UCSD-AML1 (cell line): ENCODE results near the gene TST.

ENCODE experiments used
- DNase-seq: peaks from one replicate; lab custom pipeline; 2025; ENCODE audit not compliant: unreplicated experiment; lab: John Stamatoyannopoulos, UW

Gene TST

DNA sequence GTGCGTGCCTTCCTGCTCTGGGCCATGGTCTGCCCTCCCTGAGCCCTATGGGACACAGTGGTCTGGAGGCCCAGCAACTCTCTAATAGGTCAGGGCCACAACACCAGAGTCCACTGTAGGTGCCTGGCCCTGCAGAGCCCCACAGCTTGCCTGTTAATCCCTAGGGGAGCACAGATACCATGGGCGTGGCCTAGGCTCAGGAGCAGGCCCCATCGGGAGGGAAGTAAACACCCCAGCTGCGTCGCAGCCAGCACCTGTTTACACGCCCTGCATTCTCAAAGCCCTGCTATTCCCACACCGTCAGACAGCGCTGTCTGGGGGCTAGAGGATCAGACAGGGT, 34.8 kb upstream of the TST start:
- no peak for DNase-seq

DNA sequence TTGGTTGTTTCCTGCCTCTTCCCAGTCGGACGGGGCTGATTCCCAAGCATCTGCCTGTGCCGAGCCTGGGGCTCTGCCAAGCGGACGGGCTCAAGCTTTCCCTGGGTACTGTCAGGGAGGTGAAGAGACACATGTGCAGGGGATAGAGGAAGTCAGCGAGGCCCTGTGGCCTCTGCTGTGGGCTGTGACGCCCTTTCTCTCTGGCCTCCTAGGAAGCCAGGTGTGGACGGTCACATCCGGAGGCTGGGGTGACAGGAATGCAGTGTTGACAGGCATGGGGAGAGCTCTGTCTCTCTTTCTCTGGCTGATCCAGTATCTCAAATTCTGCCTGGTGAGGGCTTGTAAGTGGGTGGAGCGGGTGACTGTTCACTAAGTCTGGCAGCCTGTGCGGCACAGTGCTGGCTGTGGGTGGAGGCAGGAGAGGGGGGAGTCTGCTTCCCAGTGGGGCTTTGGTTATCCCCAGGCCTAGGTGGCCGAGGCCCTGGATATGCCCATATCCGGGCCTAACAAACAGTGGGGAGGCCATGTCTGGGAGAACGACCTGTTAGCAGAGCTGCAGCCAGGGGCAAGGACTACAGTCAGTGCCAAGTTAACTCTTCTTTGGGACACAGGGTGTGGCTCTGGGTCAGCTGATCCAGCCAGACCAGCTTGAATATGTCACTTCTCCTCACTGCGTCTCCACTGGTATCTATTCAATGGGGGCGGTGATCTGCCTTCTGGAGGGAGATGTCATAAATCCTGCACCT, 34.2 kb upstream of the TST start:
- no peak for DNase-seq

DNA sequence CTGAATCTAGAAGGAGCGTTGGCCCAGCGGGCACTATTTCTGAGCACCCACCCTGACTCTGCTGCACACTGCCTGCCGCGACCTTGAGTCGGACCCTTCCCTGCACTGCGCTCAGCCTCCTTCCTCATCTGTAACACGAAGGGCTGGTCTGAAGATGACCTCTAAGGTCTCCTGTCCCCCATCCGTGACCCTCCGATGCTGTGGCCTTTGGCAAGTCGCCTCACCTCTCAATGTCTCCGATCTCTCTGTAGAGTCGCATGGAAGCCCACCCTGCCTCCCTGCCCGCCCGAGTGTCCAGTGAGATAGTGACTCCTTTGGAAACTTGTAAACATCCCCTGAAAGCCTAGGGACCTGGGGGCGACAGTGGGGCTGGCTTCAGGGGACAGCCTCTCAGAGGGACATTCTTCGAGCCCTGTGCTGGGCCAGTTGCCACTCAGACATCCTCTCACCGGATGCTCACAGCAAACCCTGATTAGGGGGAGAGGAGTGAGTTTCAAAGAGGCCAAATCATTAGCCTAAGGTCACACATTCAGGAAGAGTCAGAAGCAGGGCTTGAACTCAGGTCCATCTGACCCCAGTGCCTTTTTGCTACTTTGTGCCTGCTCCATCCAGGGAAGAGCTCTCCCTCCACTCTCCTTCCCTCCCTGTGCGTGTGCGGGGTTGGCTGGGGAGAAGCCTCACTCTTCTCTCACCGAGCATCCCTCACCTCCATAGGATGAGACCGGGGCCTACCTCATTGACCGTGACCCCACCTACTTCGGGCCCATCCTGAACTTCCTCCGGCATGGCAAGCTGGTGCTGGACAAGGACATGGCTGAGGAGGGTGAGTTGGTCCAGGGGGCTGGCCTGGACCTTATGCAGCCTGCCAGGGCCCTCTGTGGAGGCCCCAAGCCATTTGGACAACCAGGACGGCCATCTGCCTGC, 33.4 kb upstream of the TST start:
- DNase-seq: no peak

DNA sequence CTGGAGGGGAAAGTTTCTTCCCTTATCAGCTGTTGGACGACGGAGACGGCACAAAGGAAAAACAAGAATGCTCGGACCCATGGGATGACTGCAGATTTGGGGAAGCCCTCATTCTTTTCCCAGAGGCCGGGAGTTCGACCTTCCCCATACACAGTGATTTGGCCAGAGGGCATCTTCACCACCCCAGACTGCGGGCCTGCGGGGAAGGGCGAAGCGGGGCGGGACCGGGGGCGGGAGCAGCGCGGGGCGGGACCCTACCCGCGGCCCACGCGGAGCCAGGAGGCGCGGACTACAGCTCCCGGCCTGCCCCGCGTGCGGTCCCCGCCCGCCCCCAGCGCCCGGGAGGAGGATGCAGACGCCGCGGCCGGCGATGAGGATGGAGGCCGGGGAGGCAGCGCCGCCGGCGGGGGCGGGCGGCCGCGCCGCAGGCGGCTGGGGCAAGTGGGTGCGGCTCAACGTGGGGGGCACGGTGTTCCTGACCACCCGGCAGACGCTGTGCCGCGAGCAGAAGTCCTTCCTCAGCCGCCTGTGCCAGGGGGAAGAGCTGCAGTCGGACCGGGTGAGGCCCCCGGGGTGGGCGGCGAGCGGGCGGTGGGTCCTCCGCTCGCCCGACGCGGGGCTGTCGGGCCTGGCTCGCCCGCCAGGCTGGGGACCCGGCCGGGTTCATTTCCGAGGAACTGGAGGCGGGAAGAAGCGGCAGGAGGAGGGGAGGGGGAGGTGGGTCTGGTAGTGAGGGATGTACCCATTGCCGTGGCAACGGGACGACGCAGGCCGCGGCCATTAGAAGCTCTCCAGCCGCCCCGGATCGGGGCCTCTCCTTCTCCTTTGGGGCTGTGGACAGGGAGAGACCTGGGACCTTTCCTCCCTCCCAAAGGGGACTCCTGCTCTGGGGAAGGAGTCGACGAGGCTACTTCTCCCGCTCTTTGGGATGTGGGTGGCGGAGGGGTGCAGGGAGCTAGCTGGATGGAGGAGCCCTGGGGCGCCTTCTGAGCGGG, 32.4 kb upstream of the TST start, which contains the start of gene KCTD17:
KCTD17 (plus strand) TSS at position 352 of the 995 bp plus-strand sequence; CDS start at position 371, 19 bp downstream.
- peak; percentile 78 for DNase-seq

DNA sequence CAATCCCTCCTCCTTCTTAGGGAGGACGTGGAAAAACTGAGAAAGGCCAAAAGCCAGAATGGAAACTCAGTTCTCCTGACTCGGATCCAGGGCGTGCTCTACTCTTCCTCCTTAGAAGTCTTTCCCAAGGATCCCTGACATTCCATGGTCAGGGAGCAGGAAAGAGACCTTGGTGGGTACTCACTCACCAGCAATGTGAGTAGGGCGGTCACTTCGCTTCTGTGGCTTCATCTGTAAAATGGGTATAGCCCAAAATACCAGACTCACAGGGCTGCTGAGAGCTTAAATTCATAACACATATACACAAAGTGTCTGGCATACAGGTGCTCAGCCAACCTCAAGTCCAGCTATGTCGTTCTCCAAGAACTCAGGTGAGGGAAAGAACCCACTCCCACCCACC, 31.7 kb upstream of the TST start:
- DNase-seq: no peak

DNA sequence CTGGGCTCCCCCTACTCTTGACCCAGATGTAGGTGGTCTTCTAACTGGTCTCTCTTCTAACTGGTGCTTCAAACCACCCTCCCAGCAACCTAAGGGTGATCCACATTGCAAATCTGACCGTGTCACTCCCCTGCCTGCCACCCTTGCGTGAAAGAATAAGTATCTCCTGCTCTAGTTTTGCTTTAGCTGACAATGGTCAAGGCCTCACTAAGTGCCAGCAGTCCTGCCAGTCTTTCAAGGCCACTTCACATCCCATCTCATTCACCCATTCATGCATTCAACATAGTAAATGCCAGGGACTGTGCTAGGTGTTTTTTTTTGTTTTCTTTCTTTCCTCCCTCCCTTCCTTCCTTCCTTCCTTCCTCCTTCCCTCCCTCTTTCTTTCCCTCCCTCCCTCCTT, 30.0 kb upstream of the TST start:
- no peak for DNase-seq

DNA sequence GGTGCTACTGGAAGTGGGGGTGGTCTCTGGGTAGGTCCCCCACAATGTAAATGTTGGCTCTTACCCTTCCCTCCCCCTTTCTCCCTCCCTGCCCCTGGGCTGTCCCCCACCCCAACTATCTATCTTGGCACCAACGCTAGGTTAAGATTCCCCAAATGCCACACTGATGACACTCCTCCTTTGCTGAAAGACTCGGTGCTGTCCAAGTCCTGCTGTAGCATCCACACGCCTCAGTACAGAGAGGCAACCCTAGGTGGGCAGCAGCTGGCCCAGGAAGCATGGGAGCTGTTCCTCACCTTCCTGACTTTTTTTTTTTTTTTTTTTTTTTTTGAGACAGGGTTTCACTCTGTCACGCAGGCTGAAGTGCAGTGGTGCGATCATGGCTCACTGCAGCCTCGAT, 28.9 kb upstream of the TST start:
- no peak for DNase-seq

DNA sequence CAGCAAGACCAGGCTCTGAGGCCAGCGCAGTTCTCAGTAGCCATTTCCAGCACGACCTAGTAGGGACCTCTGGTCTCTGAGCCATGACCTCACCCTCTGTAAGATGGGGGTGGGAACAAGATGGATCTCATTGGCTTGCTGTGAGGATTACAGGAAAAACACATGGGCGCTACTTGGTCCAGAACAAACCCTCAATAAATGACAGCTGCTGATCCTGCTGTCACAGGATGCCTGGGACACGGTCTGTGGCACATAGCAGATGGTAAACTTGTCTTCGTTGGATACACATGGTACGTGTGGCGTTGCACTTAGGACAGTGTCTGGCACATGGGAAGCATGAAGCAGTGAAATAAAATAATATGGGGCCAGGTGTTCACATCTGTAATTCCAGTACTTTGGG, 27.8 kb upstream of the TST start:
- DNase-seq: no peak

DNA sequence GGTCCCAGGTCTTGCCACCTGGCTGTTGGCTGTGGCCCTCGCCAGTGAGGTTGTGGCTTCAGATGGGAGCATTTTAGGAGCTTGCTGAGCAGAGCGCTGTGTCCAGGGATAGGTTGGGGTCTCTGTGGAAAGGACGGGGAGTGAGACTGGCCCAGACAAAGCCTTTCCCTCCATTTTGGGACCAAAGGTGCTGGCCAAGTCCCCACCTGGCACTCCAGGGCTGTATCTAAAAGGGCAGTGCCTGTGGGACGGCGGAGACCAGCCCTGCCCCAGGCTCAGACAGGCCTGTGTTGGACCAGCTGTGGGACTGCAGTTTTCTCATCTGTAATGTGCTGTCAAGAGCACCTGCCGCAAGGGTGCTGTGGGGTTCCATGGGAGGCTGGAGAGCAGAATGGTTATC, 27.3 kb upstream of the TST start:
- DNase-seq: no peak

DNA sequence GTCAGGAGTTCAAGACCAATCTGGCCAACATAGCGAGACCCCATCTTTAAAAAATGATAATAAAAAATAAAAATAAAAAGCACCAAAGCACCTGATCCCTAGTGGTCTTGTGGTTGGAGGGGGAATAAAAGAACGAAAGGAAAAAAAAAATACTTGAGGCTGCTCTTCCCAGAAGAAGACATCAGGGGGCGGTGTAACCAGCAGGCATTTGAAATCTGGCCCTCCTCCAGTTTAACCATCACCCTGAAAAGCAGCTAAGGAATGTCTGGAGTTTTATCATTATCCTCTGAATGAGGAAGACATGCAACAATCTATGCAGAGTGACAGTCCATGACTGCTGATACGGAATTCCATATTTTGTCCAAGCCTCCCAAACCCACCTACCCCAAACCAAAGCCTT, 26.7 kb upstream of the TST start:
- DNase-seq: no peak

DNA sequence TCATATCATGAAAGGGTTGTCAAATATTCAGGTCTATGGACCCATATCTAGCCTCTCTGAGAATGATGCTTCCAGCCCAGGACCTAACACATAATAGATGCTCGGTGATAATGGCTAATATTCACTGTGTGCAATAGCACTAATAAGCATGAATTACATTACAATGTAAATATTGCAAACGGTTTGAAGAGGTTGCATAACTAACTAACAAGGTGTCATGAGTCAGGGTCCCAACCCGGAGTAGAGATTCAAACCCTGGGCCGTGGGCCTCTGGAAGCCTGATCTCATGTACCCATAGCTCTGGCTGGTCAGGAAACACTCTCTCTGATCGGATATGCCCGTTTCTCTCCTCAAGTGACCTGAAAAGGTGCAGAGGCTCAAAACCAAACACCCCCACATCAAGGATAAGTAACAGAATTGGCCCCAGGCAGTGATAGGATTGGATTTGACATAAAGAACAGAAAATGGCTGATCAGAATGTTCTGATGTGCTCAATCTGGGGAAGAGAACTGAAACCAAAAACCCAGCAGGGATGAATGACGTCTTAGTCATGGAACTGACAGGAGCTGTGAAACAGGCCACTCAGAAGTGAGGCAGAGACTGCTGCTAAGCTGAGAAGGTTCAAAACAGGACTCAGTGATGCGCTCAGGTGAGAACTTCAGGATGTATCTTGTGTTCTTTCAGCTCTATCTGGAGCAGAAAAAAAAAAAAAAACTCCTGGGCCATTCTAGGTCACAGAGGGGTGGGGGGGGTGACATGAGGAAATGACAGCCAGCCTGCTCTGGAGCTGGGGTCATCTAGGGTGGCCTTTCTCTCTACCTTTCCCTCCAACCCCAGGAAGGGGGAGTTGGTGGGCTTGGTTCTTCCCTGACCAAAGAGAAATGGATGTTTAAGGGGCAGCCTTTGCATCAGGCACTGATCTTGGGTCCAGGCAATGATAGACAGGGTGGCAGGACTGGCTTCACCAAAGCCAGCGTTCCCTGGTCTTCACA, 25.7 kb upstream of the TST start:
- no peak for DNase-seq

DNA sequence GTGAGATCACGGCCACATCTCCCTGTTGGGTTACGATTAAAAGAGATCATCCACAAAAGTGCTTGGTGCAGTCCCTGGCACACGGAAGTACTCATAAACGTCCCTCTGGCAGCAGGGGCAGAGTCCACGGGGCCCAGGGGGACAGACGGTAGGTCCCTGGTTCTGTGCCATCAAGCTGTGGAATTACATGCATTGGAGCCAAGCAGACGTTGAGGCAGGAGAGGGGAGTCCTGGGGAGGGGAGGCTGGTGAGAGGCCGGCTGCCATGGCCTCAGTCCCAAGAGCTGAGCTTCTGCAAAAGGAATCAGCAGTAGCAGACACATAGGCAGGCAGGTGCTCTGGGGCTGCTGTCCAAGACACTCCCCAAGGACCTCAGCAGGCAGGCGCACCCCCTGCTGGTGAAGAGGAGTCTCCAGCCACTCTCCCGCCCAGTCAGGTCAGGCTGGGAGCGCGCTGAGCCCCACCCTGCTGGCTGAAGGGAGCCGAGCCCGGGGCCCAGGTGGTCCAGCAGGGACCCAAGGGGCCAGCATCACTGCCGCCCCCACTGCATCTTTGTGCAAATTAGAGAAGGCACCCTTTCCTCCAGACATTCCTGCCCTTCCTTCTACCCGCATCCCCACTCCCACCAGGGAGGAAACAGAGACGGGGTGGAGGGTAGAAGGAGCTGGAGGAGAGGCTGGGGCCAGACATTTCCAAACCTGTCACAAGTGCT, 24.7 kb upstream of the TST start:
- DNase-seq: peak; percentile 61

DNA sequence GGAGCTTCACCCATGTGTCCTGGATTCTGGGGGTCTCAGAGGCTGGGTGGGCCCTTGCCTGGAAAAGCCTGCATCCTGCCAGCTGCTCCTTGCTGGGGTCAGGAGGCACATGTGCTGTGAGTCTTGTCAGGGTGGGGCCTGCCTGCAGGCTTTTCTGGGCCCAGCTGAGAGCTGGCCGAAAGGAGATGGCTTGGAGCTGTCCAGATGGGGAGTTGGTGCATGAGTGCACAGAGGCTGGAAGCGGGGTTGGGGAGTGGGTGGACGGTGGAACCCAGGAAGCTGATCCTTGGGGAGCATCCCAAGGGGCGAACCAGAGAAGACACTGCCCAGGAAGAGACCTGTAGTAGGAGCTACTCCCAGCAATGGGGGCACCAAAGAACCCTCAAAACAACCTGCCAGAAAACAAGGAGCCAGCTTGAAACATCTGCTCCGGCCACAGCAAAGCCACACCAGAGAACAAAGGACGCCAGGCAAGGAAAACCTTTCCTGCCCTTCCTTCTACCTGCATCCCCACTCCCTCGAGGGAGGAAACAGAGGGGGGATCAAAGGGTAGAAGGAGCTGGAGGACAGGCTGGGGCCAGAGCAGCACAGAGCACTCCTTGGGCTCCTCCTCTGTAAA, 24.1 kb upstream of the TST start:
- no peak for DNase-seq

DNA sequence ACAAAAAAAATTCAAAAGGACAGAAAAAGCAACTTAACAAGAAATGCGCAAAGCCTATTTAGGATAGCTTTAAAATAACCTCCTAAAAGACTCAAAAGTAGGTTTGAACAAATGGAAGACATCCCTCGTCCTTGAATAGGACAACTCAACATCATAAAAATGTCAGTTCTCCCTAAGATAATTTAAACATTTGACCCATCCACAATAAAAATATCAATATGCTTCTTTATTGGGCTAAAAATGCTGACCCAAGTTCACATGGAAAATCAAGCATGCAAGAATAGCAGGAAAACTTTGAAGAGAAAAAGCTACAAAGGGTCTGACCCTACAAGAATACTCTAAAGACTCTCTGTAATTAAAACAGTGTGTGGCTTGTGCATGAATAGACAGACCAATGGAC, 20.2 kb upstream of the TST start:
- DNase-seq: no peak

DNA sequence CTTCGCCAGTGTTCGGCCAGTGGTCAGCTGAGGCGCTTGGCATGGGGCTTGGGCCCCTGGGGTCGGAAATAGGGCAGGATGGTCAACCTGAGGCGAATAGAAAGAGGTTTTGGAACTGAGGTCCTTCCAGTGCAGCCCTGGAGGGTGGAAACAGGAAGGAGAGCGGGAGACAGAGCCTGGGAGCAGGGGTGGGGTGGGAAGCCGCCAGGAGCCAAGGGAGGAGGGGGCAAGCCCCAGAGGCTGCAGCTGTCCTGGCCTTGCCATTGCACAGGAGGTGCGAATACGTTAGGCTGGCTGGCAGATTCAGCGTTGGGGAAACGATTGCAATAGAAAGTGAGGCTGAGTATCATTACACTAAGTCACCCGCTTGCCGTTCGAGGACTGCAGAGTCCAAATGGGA, 18.4 kb upstream of the TST start:
- no peak for DNase-seq

DNA sequence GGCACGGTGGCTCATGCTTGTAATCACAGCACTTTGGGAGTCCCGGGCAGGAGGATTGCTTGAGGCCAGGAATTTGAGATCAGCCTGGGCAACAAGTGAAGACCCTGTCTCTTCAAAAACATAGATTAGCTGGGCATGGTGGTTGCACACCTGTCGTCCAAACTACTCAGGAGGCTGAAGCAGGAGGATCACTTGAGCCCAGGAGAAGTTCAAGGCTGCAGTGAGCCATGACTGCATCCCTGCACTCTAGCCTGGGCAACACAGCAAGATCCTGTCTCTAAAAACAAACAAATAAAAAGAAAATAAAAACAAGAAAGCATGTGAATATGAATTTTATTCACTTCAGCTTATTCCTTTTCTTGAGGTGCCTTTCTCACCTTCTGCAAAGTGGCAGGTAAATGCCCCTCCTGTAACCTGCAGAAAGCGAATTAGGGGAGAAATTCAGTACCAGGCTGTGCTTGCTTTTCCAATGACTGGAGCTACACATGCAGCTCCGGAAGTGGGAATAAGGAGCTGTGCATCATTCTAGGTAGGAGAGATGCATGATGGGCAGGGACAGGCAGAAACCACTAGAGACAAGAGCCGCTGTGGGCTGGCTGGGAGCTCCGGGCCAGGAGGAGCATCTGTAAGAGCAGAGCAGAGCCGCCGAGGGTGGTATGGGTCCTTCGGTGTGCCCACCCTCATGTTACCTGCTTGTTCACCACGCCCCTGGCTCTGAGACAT, 17.6 kb upstream of the TST start:
- no peak for DNase-seq

DNA sequence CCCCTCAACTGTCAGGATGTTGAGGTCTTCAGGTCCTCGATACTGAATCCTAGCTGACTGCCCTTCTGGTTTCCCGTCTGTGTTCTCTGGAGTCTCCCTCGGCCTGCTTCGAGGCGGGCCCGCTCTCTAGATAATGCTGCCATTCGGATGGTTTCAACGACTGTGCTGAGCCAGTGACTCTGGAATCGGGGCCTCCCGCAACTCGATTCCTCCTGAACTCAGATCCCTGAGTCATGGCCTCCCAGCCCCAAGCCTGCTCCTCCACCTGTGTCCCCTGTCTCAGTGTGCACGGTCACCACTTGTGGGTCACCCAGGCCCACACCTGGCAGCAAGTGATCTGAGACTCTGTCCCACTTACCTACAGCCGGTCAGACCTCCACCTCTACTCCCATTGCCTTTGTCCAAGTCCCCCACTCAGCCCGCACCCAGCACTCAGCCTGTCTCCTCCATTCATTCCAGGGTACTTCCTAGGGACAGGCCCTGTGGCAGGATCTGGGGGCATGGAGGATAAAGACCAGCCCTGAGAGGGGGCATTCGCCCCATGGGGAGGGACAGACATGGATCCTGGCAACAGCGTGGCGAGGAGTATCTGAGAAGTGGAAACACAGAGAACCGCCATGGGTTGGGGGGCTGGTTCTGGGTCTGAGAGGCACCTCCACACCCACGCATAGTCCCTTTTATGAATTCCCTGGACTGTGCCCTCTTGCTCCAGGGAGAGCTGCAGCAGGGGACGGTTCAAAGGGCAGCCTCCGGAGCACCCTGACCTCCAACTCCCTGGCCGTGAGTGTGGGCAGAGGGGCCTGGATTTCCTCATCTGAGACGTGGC, 14.6 kb upstream of the TST start:
- DNase-seq: no peak
